Stimulated activated CD4-positive, alpha-beta T cell treated with anti-CD3 and anti-CD28 coated beads, TNF-alpha, amount 100 ng/mL, for 24 hours (primary cell): ENCODE data around the gene EXOC3L2.
"Not testable (repeated sequence)": the region's sequence is repeated elsewhere in the genome, so short reads cannot be mapped to it uniquely, and the experiment has no call there.

ENCODE experiments used
- DNase-seq, 3 experiments: peaks; one replicate each; pipeline ENCODE4 v3.0.0-alpha.2; 2020; ENCODE audit warnings: low read depth in 3 of 3

Gene EXOC3L2

DNA sequence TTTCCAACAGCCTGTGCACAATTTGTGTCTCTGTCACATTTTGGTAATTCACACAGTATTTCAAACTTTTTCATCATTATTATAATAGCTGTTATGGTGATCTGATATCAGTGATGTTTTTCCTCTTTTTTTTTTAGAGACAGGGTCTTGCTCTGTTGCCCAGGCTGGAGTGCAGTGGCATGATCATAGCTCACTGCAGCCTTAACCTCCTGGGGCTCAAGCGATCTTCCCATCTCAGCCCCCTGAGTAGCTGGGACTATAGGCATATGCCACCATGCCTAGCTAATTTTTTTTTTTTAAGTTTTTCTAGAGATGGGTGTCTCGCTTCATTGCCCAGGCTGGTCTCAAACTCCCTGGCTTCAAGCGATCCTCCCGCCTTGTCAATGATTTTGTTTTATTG, 11.6 kb upstream of the EXOC3L2 start:
- DNase-seq = no peak

DNA sequence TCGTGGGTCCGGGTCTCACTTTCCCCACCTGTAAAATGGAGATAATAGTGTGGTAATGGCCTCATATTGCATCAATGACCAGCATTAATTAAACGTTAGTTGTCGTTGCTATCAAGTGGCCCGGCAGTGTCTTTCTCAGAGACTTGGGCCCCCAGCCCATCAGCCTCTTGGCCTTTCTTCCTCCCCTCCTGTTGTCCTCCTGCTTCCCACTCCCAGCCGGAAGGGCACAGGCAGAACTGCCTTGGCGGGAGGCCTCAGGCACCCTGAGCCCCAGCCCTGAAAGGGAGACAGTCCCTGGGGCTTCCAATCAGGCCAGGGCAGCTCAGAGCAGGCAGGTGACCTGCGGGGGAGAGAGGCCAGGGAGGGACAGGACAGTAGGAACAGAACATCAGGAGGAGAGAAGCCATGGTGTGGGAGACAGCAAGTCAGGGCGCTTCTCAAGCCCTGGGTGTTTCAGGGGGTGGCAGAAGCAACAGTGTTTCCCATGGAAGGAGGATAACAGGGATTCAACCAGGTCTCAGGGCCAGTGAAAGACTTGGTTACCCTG, 10.5 kb upstream of the EXOC3L2 start:
- no peak for DNase-seq

- DNase-seq = no peak
Observed at GRCh38 chr19:45254044-45254531, 8.9 kb upstream of the EXOC3L2 start.

GRCh38 chr19:45253396-45254027, 8.3 kb upstream of the EXOC3L2 start:
- no peak for DNase-seq

DNA sequence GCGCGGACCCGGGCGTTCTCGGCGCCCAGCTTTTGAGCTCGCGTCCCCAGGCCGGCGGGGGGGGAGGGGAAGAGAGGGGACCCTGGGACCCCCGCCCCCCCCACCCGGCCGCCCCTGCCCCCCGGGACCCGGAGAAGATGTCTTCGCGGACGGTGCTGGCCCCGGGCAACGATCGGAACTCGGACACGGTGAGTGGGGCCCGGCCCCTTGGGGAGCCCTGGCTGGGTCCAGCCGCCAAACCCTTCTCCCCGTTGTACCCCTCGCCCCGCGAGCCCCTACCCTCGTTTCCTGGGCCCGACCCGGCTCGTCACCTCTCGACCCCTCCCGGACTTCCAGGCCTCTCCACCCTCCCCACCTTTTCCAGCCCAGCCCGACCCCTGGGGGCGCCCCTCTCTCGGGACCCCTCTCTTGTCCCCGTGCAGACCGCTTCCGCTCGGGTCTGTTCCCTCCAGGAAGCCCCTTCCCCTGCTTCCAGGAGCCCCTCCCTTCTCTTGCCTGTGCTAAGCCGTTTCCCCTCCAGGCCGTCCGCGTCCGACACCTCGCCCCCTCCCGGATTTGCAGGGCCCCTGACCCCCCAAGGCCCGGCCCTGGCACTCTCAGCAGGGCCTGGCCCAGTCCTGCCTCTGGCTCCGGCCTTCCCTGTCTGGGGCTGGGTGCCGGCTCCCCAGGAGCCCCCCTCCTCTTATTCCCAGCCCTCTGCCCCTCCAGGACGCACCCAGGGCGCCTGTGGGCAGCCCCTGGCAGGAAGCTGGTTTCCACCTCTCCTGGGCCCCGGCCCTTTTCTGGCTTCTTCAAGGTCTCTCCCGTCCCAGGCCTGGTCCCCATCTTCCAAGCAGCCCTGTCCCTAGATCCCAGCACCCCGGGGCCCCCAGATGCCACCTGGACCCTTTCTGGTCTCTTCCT, 6.5 kb upstream of the EXOC3L2 start:
- no peak for DNase-seq

DNA sequence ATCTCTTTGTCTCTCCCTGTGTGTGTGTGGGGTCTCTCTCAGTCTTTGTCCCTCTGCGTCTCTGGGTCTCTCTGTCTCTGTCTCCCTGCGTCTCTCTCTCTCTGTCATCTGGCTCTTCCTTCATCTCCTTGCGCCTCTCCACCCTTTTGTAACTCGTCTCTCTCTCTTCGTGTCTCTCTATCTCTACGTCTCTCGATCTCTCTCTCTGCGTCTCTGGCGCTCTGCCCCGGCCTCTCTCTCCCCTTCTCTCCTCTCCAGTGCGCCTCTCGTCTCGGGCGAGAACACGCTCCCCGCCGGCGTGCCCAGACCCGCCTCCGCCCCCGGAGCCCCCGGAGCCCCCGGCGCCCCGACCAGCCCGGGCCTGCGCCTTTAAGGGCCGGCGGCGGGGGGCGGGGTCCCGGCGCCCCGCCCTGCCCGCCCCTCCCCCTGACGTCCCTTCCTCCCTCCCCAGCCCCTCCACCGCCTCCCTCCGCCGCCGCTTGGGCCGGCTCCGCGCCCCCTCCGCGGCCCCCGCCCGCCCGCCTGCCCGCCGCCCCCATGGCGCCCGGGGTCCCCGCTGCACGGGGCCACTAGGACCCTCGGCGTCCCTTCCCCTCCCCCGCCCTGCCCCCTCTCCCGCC, 5.7 kb upstream of the EXOC3L2 start, which contains the start of gene MARK4:
TSS of gene MARK4 (plus strand) at position 440 of the 620 bp plus-strand sequence. CDS start 318 bp downstream, outside the sequence.
- peak; percentile 20 to 44 (median 22) for DNase-seq

DNA sequence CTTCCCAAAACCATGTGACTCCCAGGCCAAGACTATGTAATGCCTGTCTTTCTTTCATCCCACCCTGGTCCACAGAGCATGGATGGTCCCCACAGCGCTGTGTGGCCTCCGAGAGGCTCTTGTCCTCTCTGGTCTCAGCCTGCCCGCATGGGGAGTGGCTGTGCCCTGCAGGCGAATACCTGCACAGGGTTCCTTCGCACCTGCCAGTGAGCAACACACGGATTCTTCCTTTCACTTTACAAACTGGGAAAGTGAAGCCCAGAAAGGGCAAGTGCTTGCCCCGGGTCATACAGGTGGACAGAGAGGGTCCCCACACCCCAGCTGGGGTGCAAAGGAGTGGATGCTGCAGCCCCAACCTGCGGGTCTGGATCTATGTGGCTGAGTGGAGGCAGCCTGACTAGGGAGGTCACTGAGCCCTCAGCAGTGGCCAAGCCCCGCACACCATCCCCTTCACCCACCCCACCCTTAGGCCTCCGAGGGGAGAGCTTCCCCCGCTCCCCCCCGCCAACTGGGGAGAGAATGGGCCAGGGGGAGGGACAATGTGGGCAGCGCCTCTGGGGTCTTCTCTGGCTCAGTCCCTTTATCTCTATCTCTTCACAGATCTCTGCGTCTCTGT, 5.1 kb upstream of the EXOC3L2 start:
- DNase-seq = no peak

- DNase-seq = no peak
Observed at GRCh38 chr19:45249261-45250033, 4.2 kb upstream of the EXOC3L2 start.

GRCh38 chr19:45247136-45247535, 1.9 kb upstream of the EXOC3L2 start:
- DNase-seq = no peak

DNA sequence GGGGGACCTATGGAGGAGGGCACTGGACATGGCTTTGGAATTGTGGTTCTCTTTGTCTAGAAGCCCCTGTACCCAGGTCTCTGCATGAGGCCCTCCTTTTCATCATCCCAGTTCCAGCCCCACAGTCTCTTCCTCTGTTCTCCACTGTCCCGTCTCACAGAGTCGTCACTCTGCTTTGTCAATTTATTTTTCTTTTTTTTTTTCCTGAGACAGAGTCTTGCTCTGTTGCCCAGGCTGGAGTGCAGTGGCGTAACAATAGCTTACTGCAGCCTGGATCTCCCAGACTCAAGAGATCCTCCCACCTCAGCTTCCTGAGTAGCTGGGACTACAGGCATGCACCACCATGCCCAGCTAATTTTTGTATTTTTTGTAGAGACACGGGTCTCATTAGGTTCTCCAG, 619 bp upstream of the EXOC3L2 start:
- no peak for DNase-seq

- DNase-seq = no peak
Observed at GRCh38 chr19:45244133-45244794, 943 bp downstream of the EXOC3L2 start.

DNA sequence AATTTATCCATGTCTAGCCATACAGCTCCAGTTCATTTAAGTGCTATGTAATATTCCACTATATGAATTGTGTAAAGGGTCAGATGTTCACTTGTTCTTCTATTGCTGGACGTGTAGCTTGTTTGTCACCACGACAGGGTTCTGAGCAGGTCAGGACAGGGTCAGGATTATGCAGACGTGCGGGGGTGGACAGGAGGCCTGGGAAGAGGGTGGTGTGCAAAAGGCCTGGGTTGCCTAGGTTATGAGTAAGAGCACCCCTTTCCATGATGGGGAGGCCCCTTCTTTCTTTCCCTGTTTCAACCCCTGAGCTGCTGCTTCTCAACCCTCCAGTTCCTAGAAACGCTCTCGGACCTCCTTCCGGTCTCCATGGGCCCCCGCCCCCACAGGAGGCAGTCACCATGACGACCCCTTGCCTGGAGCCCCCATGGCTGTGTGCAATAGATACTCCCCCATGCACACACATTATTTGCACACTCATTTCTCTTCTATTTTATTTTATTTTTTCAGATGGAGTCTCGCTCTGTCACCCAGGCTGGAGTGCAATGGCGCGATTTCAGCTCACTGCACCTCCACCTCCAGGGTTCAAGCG, 2.0 kb downstream of the EXOC3L2 start:
- no peak for DNase-seq

DNA sequence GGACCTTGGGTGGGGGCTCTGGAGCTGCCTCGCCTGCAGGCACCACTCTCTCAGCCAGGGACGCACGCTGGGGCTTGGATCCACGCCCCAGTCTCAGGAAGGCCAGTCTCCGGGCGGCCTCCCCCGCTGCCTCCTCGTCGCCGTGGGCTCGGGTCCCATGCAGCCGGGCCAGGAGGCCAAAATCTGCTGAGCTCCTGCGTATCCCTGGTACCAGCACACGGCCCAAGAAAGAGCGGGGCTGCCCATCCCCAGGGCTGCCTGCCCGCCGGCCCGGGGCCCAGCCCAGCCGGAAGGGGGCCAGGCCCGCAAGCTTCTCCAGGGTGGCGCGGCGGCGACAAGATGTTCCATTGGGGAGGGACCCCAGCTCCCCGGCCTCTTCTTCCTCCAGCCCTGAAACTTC, 6.7 kb downstream of the EXOC3L2 start:
- DNase-seq = no peak

GRCh38 chr19:45235485-45235884, 9.7 kb downstream of the EXOC3L2 start:
- DNase-seq = no peak

DNA sequence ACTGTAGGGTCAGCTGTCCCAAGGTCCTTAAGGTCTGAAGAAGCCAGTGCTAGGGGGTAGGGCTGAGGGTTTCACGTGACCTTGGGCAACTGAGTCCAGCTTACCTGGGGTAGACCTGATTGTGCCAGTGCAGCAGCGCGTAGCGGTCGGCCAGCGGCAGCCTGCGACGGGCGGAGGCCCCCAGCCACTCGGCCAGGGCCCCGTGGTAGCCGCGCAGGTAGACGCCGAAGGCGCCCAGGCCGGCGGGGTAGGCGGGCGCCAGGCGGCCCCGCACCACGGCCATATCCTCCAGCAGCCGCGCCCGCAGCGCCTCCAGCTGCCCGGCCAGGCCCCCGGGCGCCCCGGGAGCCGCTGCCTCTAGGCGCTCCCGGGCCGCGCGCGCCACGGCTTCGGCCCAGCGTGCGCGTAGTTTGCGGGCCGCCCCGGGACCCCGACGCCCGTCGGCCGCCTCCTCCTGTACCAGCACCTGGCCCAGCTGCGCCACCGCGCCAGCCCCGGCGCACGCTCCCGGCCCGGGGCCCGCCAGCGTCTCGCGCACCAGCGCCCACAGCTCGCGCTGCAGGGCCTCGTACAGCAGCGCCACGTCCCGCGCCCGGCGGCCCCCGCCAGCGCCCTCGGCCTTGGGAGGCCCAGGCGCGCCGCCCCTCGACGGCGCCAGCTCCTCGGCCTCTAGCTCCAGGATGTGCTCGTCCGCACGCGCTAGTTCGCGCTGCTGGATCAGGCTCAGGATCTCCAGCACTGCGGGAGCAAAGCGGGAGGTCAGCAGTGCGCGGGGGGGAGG, 10.9 kb downstream of the EXOC3L2 start:
- DNase-seq = no peak

DNA sequence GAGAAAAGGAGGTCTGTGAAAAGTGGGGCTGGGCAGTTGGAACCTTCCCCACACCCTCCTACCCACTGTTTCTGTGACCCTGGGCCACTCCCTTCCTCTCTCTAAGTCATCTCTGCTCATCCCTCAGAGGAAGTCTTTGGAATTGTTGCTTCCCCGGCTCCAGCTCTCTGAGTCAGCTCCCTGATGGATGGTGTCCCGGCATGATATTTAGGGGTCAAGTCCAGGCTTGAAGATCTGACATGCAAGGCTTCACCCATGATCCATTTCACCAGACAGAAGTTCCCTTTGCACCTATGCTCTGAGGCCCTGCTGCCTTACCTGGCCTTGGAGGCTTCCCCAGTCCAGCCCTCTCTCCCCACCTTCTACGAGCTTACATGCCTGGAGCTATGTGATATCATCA, 13.3 kb downstream of the EXOC3L2 start:
- no peak for DNase-seq

DNA sequence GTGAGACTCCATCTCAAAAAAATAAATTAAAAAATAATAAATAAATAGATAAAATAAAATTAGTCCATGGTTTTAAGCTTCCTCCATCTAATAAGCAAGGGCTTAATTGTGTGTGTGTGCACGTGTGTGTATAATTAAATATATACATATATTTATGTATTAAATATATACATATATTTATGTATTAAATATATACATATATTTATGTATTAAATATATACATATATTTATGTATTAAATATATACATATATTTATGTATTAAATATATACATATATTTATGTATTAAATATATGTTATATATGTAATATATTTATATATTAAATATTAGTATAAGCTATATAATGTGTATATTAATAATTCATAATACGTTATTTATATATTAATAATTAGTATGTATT, 16.2 kb downstream of the EXOC3L2 start:
- not testable (repeated sequence) for DNase-seq

GRCh38 chr19:45224645-45225044, 20.6 kb downstream of the EXOC3L2 start:
- no peak for DNase-seq

DNA sequence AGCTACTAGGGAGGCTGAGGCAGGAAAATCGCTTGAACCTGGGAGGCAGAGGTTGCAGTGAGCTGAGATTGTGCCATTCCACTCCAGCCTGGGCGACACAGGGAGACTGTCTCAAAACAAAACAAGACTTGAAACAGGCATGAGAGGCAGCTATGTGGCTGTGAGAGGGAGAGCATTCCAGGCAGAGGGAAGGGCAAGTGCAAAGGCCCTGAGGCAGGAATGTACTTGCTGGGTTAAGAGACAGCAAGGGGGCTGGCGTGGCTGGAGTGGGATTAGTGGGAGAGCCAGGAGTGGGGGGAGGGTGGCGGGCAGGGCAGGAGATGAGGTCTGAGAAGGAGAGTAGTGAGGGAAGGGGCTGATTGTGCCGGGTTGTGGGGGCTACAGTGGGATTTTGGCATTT, 21.3 kb downstream of the EXOC3L2 start:
- no peak for DNase-seq
